GM10266 (cell line): ENCODE data around the gene GRIN2C.

Experiments
- DNase-seq: peaks from one replicate; pipeline ENCODE4 v3.0.0; 2012; ENCODE audit errors: extremely low spot score
- CTCF ChIP-seq: IDR thresholded peaks from 2 replicates; pipeline ENCODE4 v1.5.1; 2012; ENCODE audit warnings: mild to moderate bottlenecking, low read depth; ENCODE audit not compliant: control insufficient read depth, insufficient read depth; ENCODE audit errors: missing control alignments

The GRIN2C gene

GRCh38 chr17:74901353-74902135 lies 41.9 kb upstream of the GRIN2C start:
- TF ChIP-seq CTCF = no peak
- DNase-seq = no peak

GRCh38 chr17:74900208-74900607 lies 40.5 kb upstream of the GRIN2C start:
- TF ChIP-seq CTCF = no peak
- DNase-seq = no peak

- no peak for DNase-seq
- no peak for TF ChIP-seq CTCF
Measured at GRCh38 chr17:74898376-74898946, 38.8 kb upstream of the GRIN2C start.

- no peak for DNase-seq
Measured at GRCh38 chr17:74893936-74894671, 34.4 kb upstream of the GRIN2C start.

GRCh38 chr17:74892974-74893911 lies 33.6 kb upstream of the GRIN2C start, which contains the start of gene FADS6:
Gene FADS6 (minus strand): TSS chr17:74893633. CDS start chr17:74893595, 38 bp downstream.
- no peak for TF ChIP-seq CTCF
- no peak for DNase-seq

More at GRCh38 chr17:74893936-74894671, 34.4 kb upstream of the GRIN2C start:
- TF ChIP-seq CTCF = no peak

GRCh38 chr17:74892013-74892841 lies 32.5 kb upstream of the GRIN2C start:
- no peak for TF ChIP-seq CTCF
- no peak for DNase-seq
